GM19324 (cell line): Measurements from ENCODE around the gene SORCS2.

Experiments
- ATAC-seq: cut with Tn5 transposase; IDR thresholded peaks from one replicate; pipeline ENCODE4 v1.9.1; 2021; ENCODE audit warnings: mild to moderate bottlenecking, moderate library complexity; ENCODE audit not compliant: unreplicated experiment, low FRiP score

SORCS2 gene

GRCh38 chr4:7738458-7739076 lies 546.2 kb downstream of the SORCS2 start:
- ATAC-seq: no peak

DNA sequence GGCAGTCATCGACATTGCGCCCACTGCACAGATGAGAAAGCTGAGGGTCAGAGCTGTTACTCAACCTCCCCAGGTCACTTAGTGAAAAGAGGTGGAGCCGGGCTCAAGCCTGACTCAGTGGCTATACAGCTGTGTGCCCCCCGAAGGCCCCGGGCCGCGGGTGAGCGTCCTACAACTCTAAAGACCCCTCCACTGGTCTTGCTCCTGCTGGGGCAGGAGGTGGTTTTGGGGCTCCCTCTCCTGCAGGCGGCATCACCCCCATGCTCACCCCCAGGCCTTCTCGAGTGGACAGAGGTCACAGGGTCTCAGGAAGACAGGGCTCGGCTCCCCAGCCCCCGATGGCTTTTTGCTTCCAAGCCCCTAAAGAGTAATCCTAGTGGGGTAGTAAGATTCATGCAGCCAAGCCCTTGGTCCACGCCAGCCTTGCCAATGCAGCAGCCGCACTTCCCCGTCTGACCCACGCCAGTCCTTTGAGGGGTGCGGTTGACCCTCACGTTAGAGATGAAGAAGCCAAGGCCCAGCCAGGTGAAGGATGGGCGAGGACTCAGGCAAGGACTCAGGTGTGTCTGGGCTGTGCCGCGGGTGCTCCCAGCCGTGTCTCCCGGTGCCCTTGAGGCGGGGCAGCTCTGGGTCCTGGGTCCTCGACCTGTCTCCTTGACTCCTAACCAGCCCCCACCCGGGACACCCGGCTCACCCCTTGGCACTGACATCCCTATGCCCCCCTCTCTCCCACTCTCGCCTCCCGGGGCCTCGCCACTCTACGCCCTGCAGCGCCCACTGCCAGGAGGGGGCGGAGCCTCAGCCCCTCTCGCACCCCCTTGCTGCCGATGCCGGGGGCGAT lies 547.0 kb downstream of the SORCS2 start:
- no peak for ATAC-seq

GRCh38 chr4:7739918-7740865 lies 547.9 kb downstream of the SORCS2 start:
- no peak for ATAC-seq

DNA sequence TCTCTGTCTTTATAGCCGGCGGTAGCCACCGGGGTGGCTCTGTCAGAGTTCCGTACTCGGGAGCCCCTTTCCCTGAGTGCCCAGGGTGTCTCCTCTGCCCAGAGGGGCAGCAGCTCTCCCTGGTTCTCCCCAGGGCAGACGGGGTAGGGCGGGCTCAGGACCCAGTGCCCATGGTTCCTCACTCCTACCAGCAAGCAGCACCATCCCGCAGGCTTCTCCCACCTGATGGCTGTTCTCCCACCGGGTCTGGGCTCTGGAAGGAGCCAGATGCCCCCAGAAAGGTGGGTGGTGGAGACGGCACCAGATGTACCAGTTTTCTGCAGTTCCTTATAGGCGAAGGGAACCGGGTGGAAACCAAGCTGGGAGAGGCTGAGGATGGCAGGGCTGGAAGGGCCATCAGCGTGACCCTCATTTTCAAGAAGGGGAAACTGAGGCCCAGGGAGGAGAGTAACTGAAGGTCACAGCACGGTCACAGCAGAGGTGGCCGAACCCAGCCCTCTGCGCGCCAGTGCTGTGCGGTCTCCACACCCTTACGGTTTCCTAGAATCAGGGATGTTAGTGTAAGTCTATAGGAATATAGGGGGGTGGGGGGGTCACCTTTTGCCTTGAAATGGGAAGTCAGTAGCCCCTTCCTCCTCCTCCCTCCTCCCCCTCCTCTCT lies 548.7 kb downstream of the SORCS2 start:
- no peak for ATAC-seq

DNA sequence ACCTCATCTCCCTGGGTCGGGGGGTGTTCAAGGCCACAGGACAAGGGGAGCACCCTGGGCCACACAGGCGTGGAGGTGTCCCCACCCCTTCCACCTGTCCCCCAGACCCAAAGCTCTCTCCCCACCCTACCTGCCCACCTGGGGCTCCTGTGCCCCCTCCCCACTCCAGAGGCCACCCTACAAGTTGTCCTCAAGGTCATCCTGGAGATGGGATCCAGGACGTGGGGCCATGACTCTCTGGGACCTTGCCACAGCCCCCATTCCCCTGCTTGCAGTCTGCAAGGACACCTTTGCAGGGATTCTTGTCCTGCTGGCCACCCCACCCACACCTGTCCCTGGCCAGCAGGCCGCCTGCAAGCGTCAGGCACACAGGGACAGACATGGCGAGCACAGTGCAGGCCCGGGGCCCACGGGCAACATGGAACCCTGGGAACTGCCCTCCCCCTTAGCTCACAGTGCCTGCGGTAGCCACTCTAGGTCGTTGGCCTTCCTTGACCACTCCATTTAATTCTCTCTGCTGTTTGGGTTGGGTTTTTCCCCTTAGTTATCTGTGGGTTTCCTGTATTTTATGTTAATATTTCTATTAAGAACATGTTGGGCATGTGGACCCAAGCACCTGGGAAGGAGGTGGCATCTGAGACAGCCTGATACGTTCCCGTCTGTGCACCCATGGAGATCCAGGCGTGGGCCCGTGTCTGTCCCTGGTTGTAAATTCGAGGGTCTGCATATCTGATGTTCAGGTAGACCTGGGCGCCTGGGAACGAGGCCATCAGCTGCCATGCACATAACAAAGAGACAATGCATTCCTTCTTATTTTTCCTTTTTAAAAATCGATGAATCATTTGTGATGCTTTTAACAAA lies 549.8 kb downstream of the SORCS2 start:
- no peak for ATAC-seq

DNA sequence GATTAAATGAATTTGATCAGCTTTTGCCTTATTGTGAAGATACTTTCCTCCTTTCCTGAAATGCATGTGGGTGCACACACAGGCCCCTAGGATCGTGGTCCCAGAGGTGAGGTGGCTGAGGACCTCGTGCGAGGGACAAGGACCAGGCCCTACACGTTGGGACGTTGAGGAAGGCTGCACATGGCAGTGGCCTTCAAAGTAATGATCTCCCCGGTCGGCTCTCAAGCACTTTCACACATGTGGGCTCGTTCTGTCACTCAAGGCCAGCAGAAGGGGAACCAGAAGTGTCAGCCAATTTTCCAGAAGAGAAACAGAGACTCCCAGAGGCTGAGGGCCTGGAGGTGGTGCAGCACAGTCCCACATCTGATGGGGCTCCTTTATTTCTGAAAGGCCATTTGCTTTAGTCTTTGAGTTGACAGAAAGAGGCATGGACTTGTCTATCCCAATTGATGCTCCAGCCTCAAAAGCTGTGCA lies 550.5 kb downstream of the SORCS2 start:
- ATAC-seq: no peak

DNA sequence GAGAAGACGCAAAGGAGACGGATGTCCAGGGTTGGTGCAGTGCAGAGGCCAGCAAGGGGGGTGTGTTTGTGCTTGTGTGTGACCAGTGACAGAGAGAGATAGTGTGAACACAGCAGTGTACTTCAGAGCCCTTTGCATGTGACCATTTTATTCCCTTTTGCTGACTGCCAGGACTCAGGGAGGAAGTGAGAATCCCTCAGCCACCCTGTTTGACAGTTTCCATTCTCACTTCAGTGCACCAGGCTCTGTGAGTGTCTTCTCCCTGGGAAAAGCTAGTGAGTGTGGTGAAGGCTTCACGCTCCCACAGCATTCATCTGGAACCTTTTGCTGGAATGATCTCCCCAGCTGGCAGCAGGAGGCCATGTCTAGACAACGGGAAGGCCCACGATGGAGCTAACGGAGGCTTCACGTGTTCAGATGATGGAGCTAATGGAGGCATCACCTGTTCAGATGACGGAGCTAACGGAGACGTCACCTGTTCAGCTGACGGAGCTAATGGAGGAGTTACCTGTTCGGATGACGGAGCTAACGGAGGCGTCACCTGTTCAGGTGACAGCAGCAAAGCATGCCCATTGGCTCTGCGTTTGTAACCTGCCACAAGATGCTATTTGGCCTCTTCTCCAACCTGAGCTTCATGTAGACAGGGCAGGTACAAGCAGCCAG lies 551.9 kb downstream of the SORCS2 start:
- no peak for ATAC-seq

DNA sequence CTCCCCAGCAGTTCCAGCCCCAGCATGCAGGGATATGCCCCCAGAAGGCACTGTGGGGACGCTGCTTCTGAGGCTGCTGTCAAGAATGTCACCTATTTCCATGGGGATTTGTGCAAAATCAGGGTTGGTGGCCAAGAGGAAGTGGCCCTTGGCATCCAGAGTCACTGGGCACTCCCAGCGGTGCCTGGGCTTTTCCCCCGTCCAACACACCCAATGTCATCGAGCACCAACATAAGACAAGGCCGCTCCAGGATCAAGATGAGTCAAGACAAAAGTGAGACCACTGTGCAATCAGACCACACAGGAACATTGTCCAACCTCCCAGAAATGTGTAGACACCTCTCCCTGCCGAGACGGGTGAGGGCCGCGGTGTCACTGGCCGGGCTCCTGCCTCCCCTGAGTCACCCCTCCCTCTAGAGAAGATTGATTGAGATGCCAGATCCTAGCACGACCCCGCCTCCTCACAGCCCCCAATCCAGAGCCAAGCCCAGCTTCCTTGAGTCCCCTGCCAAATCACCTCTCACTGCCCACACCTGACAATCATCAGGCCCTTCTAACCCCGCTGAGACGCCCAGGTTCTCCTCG lies 553.1 kb downstream of the SORCS2 start:
- no peak for ATAC-seq

- no peak for ATAC-seq
Measured at GRCh38 chr4:7746351-7747061, 554.2 kb downstream of the SORCS2 start.

GRCh38 chr4:7747062-7747385 lies 554.7 kb downstream of the SORCS2 start:
- ATAC-seq: no peak

GRCh38 chr4:7747566-7747965 lies 555.2 kb downstream of the SORCS2 start:
- ATAC-seq: no peak

GRCh38 chr4:7750523-7750922 lies 558.2 kb downstream of the SORCS2 start:
- no peak for ATAC-seq

DNA sequence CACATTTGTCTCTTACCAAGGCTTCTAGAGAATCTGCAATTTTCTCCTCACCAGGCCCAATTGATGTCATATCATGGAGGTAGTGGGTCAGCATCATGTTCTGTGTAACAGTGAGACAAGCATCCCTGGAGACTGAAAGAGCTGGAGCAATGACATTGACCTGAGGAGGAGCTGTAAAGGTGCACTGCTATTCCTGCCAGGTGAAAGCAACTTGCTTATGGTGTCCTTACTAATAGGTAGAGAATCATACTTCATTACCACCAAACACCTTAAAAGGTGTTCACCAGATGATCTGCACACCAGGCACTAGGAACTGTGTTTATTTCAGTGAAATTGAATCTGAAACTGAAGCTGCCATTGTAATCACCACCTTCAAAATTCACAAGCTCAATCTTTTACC lies 558.6 kb downstream of the SORCS2 start:
- no peak for ATAC-seq

- ATAC-seq: no peak
Measured at GRCh38 chr4:7752649-7753048, 560.3 kb downstream of the SORCS2 start.

DNA sequence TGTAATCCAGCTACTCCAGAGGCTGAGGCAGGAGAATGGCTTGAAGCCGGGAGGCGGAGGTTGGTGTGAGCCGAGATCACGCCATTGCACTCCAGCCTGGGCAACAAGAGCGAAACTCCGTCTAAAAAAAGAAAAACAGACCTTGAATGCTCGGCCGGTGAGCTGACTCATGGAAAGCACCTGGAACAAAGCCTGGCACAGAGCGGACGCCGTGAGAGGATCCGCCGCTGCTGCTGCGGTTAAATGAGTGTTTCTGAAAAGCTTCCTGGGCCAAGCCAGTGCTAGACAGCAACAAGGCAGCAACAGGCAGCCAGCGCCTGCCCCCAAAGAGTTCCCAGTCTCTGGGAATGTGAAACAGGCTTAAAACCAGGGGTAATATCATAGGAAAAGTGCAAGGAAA lies 560.9 kb downstream of the SORCS2 start:
- no peak for ATAC-seq

GRCh38 chr4:7753931-7754465 lies 561.7 kb downstream of the SORCS2 start:
- no peak for ATAC-seq

GRCh38 chr4:7754565-7755262 lies 562.4 kb downstream of the SORCS2 start:
- ATAC-seq: no peak
